Activated CD4-positive, alpha-beta T cell treated with anti-CD3 and anti-CD28 coated beads, Interleukin-2, amount 50 U/mL, for 16 hours (primary cell): ENCODE measurements around the gene STAT6.
"Not testable (repeated sequence)": the region's sequence is repeated elsewhere in the genome, so short reads cannot be mapped to it uniquely, and the experiment has no call there.

Source experiments
- DNase-seq: peaks from one replicate; pipeline ENCODE4 v3.0.0-alpha.2; 2020

The STAT6 gene

DNA sequence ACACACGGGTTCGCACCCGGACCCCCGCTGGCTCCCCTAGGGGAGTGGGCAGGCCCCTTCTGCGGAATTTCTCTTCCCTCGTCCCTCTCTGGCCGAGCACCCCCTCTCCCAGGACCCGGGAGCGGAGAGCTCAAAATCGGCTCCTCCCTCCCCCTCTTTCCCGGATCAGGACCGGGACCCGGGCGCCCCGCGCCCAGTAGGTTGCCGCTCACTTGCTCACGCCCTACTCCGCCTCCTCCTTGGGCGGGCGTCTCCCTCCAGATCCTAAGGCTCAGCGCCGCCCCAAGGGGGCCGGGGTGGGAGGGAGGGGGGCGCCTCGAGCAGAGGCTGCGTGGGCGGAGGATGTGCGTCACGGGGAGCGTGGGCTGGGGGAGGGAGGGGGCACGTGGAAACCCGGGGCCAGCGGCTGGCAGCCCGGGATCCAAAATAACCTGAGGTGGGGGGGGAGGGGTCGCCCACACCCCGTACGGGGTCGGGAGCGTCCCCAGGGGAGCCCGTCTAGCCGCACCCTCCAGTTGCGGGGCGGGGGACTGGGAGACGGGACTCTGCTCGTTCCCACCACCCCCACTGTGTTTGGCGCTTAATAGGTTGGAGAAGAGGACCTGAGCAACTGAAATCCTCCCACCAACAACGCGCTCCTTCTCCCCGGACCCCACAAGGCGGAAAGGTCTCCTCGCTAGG lies 24.0 kb downstream of the STAT6 start:
- peak; percentile 90 for DNase-seq

DNA sequence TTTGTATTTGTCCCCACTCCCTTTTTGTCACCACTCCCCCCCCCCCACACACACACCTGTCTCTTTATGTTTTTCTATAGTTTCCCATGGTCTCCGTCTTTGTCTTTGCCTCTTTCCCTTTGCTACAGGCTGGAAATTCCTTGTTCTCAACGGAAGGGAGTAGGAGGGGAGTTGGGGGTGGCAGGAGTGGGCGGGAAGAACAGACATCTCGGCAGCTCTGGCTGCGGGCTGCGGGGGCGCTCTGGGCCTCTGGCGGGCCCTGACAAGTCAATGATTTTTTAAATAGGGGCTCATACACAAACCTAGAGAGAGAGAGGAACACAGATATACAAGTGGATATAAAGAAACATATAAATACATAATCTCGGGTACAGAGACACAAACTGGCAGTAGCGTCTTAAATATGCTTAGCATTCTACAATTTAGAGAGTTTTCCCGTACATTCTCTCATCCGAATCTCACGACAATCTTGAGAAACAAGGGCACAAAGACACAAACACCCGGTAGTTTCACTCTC lies 24.6 kb downstream of the STAT6 start:
- peak; percentile 54 for DNase-seq

DNA sequence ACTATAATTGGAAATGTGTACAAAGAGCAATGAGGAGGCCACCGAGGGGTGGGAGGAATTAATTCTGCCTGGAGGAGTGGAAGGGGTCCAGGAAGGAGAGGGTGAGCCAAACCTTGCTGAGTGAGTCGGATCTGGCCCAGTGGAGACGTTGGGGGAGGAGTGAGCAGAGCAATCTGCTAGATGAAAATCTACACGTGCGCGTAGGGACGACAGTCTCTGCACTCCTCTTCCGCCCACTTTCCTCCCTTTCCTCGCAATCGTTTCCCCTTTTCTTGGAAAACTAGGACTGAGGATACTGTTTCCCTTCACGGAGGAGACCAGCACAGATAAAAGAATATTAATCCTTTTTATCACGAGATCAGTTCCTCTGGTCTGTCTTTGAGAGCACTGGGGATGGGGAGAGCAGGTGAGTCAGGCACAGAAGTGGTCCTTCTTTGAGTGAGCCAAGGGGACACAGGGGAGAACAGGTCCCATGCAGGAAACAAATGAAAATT lies 25.1 kb downstream of the STAT6 start:
- peak; percentile 59 for DNase-seq

DNA sequence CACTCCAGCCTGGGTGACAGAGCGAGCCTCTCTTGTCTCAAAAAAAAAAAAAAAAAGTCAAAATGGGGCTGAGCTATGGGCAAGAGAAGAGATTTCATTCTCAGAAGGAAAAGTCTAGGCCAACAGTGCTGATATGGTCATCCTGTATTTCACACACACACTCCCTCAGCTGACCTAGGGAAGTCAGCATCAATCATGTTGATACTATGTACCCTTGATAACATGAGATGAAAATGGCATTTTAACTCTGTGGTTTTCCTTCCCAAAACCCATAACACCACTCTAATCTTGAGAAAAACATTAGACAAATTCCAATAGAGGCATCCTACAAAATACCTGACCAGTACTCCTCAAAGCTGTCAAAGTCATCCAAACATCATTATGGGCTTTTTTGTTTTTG lies 30.3 kb downstream of the STAT6 start:
- no peak for DNase-seq

DNA sequence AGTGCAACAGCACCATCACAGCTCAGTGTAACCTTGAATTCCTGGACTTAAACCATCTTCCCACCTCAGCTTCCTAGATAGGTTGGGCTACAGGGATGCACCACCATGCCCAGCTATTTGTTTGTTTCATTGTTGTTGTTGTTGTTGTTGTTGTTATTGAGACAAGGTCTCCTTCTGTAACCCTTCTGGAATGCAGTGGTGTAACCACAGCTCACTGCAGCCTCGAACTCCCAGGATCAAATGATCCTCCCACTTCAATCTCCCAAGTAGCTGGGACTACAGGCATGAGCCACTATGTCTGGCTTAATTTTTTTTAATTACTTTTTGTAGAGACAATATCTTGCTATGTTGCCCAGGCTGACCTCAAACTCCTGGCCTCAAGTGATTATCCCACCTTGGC lies 31.3 kb downstream of the STAT6 start:
- no peak for DNase-seq

DNA sequence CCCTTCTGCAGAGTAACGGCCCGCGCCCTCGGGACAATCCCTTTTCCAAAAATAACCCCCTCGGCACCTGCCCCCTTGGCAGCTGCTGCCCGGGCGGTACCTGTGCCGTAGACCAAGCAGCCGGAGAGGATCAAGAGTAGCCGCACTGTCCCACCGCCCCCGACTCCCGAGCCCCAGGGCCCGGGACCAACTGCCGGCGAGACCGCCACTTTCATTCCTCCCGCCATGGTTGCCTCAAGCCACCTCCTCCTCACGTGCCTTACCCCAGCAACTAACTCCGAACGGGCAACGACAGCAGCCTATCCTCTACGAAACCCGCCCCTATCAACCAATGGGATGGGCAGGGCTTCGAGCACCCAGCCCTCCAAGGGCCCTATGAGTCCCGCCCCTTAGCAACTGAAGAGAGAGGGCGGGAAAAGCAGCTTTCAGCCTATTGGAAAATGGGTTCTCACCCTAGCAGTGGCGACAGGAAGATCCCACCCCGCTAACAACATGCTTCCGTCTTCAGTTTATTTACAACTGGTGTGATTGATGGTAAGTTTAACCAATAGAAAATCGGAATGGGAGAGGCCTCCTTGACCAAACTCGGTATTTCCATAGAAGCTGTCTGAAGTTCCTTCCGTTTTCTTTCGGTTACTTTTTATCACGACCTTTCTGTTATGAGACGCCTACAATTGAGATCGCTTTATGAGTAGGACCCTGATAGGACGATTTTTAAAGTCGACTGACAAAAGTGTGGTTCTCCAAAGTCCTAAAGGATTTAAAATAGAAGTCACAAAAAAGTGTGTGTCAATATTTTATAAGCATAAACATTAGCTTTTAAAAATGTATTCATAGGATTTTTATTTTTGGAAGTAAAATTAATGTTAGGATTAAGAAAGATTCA lies 32.4 kb downstream of the STAT6 start, which contains the start of gene NEMP1:
NEMP1 (minus strand) TSS at position 273 of the 886 bp plus-strand sequence; CDS start at position 227, 46 bp downstream.
- DNase-seq, result peak; percentile 100

DNA sequence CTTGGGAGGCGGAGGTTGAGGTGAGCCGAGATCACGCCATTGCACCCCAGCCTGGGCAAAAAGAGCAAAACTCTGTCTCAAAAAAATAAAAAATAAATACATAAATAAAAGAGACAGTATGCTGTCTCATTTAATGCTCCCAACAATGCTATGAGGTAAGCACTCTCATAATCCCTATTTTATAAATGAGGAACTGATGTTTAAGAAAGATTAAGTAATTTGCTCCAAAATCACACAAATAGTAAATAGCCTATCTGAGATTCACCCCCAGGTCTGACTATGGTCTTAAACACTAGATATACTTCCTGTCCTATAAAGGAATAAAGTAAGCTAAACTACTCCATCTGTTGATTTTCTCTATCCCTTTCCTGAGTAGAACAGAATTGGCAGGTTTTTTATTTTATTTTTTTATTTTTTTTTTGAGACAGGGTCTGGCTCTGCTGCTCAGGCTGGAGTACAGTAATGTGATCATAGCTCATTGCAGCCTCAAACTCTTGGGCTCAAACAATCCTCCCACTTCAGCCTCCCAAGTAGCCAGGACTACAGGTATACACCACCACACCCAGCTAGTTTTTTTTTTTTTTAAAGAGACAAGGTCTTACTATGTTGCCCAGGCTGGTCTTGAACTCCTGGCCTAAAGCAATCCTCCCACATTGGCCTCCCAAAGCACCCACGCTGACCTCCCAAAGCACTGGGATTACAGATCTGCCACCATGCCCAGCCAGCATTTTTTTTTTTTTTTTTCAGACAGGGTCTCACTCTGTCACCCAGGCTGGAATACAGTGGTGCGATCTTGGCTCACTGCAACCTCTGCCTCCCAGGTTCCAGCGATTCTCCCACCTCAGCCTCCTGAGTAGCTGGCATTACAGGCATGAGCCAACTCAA lies 37.4 kb downstream of the STAT6 start:
- not testable (repeated sequence) for DNase-seq

DNA sequence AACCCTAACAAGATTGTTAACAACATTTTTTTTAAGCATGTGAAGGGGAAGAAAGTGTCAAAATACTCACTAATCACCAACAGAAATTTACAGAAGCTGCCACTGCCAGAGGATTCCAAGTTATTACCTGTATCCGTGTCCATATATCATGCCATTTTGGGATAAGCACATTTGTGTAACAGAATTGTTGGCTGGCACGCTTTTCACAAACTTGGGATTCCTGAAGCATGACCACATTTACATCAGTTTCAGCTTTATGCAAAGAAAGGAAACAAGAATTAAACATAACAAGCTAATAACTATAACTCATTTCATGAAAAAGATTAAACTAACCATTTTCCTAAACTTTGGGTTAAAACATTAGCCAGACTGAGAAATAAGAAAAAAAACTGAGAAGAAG lies 38.5 kb downstream of the STAT6 start:
- no peak for DNase-seq

DNA sequence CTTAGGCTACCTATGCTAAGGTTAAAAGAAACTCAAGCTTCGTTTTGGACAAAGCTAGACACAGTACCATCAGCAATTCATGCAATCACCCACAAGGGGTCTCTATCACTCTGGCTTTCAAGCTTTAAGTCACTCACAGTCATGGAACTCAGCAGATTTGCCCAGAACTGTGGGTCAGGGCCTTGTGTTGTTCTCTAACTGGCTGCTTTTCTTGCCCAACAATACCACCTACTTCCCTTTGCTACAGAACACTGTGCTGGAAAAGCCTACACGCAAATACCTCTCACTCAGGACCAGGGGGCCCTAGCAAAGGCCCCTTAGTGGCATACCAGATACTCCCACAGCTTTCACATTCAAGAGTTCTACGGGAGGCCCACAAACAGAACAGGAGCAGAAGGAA lies 41.6 kb downstream of the STAT6 start:
- DNase-seq, result peak; percentile 77

DNA sequence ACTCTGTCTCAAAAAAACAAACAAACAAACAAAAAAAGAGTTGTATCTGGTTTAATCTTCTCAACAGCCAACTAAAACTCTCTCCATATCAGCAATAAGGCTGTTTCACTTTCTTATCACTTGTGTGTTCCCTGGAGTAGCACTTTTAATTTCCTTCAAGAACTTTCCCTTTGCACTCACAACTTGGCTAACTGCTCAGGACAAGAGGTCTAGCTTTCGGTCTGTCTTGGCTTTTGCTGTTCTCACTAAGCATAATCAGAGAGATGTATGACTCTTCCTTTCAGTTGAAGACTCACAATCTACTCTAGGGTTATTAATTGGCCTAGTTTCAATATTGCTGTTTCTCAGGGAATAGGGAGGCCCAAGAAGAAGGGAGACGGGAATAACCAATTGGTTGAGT lies 44.9 kb downstream of the STAT6 start:
- peak; percentile 29 for DNase-seq

DNA sequence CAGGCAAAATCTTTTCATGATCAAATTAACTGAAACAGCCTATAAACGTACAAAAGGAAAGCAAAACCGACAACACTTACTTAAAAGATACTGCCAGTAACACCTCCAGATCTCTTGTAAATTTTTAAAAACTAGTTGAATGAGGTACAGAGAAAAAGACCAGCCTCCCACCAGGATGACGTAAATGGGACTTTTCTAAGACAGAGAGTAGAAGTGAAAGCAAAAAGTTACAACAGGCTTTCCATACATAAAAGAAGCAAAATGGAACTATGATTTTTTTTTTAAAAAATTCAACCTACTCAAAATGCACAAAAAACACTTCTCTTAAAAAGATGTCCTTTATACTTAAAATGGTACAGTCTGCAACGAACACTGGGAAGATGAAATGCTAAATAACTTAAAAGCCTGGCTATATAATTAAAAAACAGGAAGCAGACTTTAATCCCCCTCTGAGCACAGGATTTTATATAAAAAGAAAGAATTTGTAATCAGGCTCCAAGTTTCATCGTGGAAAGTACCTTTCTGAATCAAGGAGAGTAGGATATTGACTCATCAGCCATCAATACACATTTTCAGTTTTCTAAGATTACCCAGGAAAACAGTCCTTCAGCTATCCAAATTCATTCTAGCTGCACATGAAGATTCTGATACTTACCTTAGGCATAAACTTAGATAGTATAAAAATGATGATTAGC lies 47.0 kb downstream of the STAT6 start:
- peak; percentile 72 for DNase-seq

DNA sequence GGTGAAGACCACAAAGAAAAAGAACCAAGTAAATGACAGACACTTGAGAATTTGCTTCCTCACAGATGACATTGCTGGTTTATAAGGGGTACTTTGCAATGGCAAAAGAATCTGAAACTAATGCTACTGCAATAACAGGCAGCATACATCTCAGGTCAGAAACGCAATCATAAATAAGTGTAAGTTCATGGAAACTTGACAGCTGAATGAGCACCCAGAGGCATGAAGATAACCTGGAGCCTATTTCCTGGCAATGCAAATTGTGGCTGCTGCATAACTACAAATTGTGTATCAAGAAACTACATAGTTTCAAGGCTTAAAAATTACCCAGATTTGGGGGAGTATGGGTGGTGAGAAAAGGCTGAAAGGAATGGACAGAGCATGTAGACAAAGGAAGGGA lies 52.7 kb downstream of the STAT6 start:
- DNase-seq, result no peak

DNA sequence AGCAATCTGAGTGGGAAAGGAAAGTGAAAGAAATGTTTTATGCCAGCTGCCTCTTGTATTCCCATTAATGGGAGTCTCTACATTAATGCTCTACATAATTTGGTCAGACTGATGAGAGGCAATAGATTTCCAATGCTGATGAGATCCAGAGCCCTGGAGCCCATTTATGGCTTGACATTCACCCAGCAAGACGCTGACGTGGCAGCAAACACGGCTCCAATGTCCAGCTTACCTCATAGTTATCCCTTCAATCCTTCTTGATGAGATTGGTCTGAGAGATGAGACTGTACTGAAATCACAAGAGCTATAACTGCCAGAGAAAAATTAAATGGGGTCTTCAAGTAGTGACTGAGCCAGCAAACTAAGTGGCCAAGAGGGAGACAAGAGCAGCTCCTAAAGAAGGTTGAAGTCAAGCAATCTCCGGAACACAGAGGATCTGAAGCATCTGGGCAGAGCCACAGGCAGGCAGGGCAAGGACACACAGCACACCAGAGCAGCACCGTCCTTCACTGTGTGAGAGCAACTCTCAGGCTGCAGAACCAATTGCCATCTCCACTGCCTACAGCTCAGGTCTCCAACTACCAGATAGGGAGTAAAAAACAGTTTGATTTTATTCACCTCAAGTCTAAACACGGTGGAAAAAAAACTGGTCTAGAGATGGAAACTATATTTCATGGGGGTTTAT lies 54.0 kb downstream of the STAT6 start:
- no peak for DNase-seq

DNA sequence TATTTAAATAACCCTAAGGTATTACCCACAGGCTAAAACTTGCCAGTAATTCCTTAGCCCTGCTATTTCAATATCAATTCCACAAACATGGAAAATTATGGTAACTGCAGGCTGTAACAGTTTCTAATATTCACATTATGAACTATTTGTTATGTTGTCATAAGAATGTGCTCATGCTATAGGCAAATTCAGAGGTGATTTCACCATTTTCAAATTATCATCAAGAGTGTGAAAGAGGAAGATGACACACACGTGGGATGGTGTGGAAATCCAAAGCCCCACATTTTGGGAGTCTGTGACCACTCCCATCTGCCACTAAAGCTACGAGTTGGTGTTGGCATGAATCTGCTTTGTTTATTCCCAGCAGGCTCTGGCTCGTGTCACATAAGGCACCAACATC lies 55.3 kb downstream of the STAT6 start:
- no peak for DNase-seq

DNA sequence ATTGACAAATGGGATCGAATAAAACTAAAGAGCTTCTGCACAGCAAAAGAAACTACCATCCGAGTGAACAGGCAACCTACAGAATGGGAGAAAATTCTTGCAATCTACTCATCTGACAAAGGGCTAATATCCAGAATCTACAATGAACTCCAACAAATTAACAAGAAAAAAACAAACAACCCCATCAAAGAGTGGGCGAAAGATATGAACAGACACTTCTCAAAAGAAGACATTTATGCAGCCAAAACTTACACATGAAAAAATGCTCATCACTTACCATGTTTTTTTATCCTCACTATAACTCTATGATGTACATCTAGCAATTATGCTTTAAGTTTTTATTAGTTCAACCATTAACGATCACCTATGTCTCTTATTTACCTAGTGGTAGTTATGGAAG lies 57.3 kb downstream of the STAT6 start:
- DNase-seq, result not testable (repeated sequence)

DNA sequence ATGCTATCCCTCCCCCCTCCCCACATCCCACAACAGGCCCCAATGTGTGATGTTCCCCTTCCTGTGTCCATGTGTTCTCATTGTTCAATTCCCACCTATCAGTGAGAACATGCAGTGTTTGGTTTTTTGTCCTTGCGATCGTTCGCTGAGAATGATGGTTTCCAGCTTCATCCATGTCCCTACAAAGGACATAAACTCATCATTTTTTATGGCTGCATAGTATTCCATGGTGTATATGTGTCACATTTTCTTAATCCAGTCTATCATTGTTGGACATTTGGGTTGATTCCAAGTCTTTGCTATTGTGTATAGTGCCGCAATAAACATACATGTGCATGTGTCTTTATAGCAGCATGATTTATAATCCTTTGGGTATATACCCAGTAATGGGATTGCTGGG lies 58.0 kb downstream of the STAT6 start:
- not testable (repeated sequence) for DNase-seq

DNA sequence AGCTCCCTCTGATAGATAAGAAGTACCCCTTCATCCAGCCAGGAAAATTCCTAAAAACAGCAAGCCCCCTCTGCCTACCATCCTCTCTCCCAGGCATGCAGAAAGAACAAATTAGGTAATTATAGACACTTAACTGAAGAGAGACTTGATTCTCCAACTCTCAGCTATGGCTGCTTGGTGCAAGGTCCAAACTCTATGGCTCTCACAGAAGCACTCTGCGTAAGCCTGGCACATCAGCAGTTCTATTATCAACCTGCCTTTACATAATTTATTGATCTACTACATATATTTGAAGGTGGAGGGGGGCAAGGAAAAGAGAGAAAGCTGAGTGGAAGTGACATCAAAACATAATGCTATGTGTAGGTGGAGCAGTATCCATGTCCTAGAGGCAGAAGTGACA lies 60.2 kb downstream of the STAT6 start:
- DNase-seq, result no peak

DNA sequence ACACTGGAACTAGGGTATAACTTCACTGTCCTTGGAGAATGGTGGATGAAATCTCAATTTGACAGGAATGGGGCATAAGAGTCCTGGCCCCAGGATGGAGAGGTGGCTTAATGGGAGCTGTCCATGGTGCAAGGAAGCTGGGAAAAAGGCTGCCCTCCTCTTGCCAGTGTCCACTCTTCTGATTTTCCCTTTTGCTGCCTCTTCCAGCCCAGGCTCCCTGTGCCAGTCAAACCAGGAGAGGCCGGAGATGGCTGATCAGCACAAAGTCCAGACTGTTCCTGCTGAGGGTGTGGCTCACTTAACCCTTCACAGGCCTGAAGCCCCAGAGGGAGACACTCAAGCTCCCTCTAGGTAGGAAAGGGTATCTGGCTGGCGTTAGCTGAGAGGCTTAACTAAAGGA lies 61.3 kb downstream of the STAT6 start, which contains the start of gene MYO1A:
MYO1A (minus strand) TSS at position 240 of the 400 bp plus-strand sequence. CDS start 1,806 bp downstream, outside the sequence.
- DNase-seq, result no peak

DNA sequence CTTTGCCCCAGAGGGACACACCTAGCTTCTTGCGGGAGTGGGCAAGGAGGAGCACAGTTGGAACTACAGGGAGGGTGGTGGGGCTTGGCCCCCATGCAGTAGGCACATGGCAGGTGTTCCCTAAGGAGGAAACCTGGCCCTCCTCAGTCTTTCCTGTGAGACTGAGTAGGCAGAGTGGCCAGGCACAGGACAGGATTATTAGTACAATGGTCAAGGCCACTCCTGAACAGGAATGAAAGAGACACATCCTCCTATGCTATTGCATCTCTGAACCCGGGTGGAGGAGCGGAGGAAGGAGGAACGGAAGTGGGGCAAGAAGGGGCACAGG lies 62.1 kb downstream of the STAT6 start:
- no peak for DNase-seq

DNA sequence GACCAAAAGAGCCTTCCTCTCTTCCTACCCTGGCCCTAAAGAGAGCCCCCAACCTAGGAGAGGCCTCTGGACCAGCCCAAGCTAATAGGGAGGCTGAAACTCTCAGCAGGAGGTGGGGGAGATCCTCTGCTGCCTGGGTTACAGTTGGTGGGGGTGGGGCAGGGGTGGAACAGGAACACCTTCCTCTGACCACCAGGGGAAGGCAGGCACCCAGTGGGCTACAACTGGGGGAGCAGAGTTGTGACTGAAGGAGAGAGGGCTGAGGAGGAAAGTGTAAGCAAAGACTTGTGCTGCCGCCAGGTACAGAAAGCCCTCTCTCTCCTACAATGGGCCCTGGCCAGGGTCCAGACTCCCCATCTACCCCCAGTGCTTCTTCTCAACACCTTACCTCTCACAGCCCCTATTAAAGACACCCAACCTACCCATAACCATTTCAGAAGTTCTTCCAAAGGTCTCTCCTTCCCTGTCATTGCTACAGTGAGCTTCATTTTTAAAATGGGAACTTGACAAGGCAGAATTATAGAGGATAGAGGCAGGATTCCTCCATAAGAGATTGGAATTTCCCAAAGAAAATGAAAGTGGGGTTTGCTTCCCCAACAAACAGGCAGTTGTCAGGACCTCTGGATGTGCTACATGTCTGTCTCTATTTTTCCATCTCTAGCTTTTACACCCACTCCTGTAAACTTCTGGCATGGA lies 62.6 kb downstream of the STAT6 start:
- DNase-seq, result no peak

DNA sequence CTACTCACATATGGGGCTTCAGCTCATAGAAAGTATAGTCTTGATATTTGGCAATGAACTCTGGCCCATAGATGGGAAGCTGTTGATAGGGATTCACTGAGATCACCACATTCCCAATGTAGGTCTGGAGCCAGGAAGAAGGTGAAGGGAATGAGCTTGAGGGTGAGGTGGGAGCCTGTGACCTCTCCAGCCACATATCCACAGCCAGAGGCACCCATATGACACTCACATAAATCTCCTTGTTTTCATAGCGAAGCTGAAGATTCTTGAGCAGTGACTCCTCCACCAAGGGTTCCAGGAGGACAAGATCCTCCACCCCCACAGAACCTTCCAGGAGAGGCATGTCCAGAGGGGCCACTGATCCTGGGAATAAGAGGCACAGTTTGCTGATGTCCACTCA lies 63.2 kb downstream of the STAT6 start:
- DNase-seq, result no peak
